HPDE6-E6E7 (cell line): ENCODE results near the gene ZNF536.
"Not testable (repeated sequence)": the region's sequence is repeated elsewhere in the genome, so short reads cannot be mapped to it uniquely, and the experiment has no call there.

Experiments used
- DNase-seq: peaks from one replicate; pipeline ENCODE4 v3.0.0; 2011; ENCODE audit warnings: missing footprints; ENCODE audit errors: extremely low spot score

ZNF536 gene

DNA sequence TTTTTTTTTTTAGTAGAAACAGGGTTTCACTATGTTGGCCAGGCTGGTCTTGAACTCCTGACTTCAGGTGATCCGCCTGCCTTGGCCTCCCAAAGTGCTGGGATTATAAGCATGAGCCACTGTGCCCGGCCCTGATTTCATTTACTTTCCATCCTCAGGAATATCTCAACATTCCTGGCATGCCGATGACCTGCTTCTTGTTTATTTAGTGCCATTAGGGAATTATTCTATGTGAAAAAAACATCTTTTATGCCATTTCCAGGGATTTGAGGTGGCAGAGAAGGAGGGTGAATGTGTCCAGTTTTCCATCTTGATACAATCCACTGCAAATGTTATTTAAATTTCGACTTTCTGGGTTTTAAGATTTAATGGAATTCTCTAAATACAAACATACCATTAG is 45.0 kb downstream of the ZNF536 start:
- not testable (repeated sequence) for DNase-seq

DNA sequence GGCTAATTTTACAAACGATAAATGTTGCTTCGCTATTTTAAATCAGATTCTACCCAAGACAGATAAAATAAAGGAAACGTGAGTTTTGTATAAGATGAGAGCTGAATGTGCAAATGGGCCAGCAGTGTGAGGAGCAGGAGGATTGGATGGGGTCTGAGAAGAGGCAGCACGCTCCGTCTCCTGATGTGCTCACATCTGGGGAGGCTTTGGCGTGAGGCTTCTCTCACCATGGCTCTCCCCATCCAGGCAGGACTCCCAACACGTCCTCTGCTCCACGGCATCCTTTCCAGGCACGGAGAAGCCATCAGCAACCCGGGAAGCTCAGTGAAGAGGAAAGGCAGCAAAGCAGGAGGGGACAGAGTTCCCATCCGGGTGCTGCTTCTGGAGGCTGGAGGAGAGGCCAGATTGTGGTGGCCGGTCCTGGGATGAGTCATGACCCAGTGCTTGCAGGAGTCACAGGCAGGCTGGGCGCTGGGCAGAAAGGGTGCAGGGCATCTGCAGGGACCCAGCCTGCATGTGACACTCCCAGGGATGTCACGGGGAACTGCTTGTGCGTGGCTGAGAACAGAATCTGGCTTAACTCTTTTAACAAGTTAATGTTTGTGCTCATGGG is 47.5 kb downstream of the ZNF536 start:
- no peak for DNase-seq

- DNase-seq = no peak
These were observed 48.1 kb downstream of the ZNF536 start for GRCh38 chr19:30420316-30420715.

DNA sequence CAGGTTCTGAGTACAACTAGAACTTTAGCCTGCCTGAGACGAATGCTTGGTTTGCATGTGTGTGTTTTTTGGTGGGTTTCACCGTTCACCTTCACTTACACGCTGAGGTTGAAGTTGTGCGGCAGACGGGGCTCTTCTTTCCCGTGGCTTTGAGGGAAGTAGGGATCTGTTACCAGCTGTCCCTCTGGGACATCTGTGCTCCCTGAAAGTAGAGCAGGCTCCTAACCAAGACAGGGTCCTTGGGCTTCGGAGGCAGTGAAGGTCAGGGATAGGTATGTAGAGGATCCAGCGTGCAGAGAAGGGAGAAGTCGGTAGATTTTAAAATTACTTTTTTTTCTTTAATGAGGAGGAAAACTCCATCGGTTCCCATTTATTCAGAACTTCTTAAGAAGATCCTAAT is 48.7 kb downstream of the ZNF536 start:
- DNase-seq = no peak

DNA sequence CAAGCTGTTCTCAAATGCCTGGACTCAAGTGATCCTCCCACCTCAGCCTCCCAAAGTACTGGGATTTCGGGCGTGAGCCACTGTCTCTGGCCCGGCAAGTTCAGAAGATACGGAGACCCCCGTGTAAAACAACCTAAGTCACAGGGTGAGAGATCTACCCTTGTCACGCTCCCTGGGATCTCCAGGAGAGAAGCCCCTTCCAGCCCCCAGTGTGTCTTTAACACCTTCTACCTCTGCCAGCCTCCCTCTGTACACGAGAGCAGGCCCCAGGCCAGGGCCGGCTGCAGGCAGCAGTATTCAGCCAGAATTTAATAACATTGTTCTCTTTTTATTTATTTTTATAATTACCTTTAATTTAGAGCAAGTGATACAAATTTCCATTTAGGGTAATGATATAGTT is 49.4 kb downstream of the ZNF536 start:
- DNase-seq = no peak

DNA sequence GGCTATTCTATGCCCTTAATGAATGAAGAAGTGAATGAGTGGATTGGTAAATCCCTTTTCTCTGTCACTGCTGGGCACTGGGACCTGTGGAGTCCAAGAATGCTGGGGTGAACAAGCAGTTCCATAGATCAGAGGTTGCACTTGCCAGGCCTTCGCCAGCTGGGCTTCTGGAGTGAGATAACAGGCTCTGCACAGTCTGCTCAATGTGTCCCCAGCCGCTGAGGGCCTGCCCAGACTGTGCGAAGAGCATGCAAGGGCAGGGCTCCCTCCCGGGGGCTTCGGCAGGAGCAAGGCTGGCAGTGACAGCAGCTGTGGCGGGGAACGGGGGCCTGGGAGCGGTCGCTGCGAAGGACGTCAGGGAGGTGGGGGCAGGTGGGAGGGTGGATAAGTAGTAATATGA is 51.3 kb downstream of the ZNF536 start:
- no peak for DNase-seq

DNA sequence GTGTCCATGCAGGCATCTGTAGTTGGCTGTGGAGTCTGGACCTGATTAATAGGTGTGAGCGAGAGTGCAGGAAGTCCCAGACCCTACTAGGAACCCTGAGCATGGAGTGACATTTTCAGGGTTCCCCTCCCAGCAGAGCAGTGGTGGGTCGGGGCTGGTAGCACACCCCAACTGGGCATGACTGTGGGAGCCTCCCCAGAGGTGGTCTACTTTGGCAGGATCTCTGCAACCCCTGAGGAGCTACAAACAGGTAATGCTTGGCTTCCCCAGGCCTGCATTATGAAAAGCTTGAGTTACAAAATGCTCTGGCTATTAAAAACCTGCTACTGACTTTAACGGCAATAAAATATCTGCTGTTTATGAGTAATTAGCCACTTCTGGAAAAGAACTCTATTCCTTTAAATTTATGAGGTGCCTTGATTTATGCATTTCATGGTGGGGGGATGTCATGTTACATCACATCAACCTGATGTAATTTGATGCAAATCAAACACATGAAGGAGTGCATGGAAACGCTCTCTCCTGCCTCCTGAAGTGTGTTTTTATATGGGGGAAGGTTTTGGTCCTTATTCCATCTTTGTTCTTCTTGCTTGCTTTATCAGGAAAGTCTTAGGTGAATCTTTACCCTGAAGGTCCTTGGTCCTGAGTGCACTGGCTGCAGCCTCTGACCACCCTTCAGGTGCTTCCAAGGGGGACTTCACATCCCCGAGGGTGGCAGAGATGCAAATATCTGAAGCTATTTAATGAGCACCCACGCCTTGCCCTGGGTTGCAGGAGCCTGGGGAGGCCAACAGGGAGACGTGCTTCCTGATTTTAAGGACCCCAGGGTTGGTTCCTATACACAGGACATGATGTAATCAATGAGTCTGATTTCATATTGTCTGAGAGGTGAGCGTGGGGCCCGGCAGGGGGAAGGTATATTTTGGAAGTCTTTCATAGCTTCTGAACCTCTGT is 54.0 kb downstream of the ZNF536 start:
- no peak for DNase-seq

- no peak for DNase-seq
These were observed 54.7 kb downstream of the ZNF536 start for GRCh38 chr19:30426864-30427263.

DNA sequence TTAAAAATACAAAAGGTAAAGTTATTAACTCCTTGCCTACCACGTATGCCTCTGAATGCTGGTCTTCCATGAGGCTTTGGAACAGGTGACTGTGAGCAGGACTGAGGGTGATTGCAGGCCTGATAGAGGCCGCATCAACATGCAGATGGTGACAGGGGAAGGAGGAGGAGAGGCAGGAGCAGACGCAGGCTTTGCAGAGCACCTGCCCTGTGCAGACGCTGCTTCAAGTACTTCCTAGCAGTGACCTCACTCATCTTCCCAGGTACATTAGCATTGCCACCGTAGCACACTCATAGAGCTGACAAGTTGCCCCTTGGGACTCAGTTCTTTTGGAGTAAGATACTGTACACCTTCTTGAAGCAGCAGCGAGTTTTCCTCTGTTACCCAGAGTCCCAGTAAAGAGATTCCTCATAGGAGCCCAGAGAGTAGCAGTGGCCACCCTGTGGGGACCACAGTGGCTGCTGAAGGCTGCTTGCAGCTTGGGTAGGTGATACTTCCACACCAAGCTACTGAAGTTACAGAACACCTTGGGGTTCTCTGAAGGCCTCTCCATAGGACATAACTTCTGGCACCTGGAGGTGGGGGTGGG is 56.0 kb downstream of the ZNF536 start:
- DNase-seq = no peak

GRCh38 chr19:30428844-30429243 is 56.7 kb downstream of the ZNF536 start:
- no peak for DNase-seq

DNA sequence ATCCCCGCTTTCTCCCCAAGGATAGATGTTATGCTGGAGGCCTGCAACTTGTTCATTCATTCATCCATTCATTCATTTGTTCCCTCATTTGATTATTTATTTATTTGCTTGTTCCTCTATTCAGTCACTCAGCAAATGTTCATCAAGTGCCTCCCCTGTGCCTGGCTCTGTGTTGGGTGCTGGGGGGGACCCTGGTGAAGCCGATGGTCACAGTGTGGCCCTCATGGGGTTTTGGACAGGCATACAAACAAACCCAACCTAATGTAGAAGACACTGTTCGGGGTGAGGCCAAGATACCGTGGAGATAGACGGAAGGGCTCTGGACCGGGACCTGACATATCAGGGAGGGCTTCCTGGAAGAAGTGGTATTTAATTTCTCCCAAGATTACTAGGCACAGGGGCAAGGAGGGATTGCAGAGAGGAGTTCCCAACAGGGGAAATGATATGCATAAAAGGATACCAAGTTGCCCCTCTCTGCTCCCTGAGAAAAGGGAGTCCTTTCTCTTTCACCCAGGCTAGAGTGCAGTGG is 58.1 kb downstream of the ZNF536 start:
- DNase-seq = no peak

DNA sequence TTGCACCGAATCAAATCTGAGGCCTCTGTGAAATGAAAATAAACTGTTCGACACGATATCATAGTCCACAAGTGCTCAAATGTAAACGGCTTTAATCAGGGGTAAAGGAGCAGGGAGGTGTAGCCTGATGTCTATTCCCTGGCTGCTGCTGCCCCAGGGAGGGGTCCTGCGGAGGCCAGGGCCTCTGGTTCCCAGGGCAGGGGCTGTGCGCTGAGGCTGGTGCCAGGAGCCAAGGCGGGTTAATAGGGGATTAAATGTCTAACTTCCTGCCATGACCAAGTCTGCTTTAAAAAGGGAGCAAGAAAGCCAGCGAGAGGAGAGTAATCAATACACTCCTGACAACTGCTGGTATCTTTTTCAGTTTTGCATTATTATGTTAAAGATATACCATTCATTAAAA is 59.4 kb downstream of the ZNF536 start:
- DNase-seq = no peak

DNA sequence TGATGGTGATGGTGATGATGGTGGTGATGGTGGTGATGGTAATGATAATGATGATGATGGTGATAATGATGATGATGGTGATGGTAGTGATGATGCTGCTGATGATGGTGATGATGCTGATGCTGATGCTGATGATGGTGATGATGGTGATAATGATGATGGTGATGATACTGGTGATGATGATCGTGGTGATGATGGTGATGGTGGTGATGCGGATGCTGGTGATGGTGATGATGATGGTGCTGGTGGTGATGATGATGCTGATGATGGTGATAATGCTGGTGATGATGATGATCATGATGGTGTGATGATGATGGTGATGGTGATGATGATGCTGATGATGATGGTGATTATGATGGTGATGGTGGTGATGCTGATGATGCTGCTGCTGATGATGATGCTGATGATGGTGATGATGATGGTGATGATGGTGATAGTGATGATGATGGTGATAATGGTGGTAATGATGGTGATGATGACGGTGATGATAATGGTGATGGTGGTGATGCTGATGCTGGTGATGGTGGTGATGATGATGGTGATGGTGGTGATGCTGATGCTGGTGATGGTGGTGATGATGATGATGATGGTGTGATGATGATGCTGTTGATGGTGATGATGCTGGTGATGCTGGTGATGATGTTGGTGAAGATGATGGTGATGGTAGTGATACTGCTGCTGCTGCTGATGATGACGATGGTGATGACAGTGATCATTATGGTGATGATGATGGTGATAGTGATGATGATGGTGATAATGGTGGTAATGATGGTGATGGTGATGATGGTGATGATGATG is 62.8 kb downstream of the ZNF536 start:
- no peak for DNase-seq

DNA sequence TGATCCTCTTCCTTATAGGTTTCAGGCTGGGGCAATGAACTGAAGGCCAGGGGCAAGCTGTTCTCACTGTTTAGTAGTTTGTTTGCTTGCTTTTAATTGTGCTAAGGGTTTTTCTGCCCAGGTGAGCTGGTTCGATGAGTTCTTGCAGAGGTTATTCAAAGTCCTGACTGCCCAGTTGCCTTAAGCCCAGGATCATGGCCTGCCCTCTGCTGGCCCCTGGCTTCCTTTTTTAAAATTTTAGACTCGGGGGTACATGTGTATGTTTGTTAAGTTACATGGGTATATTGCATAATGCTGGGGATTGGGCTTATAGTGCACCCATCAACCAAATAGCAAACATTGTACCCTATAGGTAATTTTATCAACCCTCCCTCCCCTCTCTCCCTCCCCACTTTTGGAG is 65.7 kb downstream of the ZNF536 start:
- DNase-seq = no peak

GRCh38 chr19:30439310-30439709 is 67.1 kb downstream of the ZNF536 start:
- no peak for DNase-seq

GRCh38 chr19:30441011-30441410 is 68.8 kb downstream of the ZNF536 start:
- no peak for DNase-seq

- no peak for DNase-seq
These were observed 70.5 kb downstream of the ZNF536 start for GRCh38 chr19:30442674-30443073.

DNA sequence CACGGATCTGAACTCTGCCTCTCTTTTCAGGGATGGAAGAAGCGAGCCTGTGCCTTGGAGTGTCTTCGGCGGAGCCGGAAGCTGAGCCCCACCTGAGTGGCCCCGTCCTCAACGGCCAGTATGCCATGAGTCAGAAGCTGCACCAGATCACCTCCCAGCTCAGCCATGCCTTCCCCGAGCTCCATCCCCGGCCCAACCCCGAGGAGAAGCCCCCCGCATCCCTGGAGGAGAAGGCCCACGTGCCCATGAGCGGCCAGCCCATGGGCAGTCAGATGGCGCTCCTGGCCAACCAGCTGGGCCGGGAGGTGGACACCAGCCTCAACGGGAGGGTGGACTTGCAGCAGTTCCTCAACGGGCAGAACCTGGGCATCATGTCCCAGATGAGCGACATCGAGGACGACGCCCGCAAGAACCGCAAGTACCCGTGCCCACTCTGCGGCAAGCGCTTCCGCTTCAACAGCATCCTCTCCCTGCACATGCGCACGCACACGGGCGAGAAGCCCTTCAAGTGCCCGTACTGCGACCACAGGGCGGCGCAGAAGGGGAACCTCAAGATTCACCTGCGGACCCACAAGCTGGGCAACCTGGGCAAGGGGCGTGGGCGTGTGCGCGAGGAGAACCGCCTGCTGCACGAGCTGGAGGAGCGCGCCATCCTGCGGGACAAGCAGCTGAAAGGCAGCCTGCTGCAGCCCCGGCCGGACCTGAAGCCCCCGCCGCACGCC is 71.5 kb downstream of the ZNF536 start:
- no peak for DNase-seq

- DNase-seq = no peak
These were observed 72.1 kb downstream of the ZNF536 start for GRCh38 chr19:30444253-30444671.

DNA sequence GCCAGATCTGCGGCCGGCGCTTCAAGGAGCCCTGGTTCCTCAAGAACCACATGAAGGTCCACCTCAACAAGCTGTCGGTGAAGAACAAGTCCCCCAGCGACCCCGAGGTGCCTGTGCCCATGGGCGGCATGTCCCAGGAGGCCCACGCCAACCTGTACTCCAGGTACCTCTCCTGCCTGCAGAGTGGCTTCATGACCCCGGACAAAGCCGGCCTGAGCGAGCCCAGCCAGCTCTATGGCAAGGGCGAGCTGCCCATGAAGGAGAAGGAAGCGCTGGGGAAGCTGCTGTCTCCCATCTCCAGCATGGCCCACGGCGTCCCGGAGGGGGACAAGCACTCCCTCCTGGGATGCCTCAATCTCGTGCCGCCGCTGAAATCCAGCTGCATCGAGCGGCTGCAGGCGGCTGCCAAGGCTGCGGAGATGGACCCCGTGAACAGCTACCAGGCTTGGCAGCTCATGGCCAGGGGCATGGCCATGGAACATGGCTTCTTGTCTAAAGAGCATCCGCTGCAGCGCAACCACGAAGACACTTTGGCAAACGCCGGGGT is 72.6 kb downstream of the ZNF536 start:
- no peak for DNase-seq

DNA sequence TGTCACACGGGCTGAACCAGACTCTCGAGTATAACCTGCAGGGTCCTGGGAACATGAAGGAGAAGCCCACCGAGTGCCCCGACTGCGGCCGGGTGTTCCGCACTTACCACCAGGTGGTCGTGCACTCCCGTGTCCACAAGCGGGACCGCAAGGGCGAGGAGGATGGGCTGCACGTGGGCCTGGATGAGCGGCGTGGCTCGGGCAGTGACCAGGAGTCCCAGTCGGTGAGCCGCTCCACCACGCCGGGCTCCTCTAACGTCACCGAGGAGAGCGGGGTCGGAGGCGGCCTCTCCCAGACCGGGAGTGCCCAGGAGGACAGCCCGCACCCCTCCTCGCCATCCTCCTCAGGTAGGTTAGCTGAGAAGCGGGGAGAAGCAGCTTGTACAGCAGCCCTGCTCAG is 73.2 kb downstream of the ZNF536 start:
- no peak for DNase-seq
